GM18951 (cell line): ENCODE data around the gene GATA5.

Experiments used
- POLR2A ChIP-seq: IDR thresholded peaks from 4 replicates; pipeline ENCODE4 v1.6.1; 2011; ENCODE audit warnings: mild to moderate bottlenecking; ENCODE audit not compliant: insufficient read length, insufficient read depth; ENCODE audit errors: extremely low read depth
- in situ Hi-C: fragments of 300-500 bp; cut with MboI; formaldehyde crosslinking; loops from one replicate; pipeline ENCODE4 v1.12.0; 2022; ENCODE audit warnings: low sequenced_read_pairs, mixed read lengths, inconsistent platforms; ENCODE audit not compliant: unreplicated experiment

GATA5 gene

GRCh38 chr20:62441987-62442539 lies 33.7 kb downstream of the GATA5 start:
- TF ChIP-seq POLR2A, result no peak
- in situ Hi-C loops, result no loop called here

GRCh38 chr20:62439218-62439617 lies 36.6 kb downstream of the GATA5 start:
- in situ Hi-C loops, result no loop called here

GRCh38 chr20:62437927-62438326 lies 37.9 kb downstream of the GATA5 start:
- TF ChIP-seq POLR2A, result no peak
- in situ Hi-C loops, result no loop called here

More at GRCh38 chr20:62439218-62439617, 36.6 kb downstream of the GATA5 start:
- no peak for TF ChIP-seq POLR2A

GRCh38 chr20:62437496-62437895 lies 38.3 kb downstream of the GATA5 start:
- no peak for TF ChIP-seq POLR2A
- in situ Hi-C loops, result no loop called here

- in situ Hi-C loops, result no loop called here
These were observed 39.1 kb downstream of the GATA5 start for GRCh38 chr20:62436692-62437091.

GRCh38 chr20:62433658-62434497 lies 41.9 kb downstream of the GATA5 start:
- TF ChIP-seq POLR2A, result no peak
- in situ Hi-C loops, result no loop called here

More at GRCh38 chr20:62436692-62437091, 39.1 kb downstream of the GATA5 start:
- TF ChIP-seq POLR2A, result no peak

- no peak for TF ChIP-seq POLR2A
These were observed 44.8 kb downstream of the GATA5 start for GRCh38 chr20:62430866-62431447.

GRCh38 chr20:62430311-62430853 lies 45.4 kb downstream of the GATA5 start:
- in situ Hi-C loops, result no loop called here
- TF ChIP-seq POLR2A, result no peak

More at GRCh38 chr20:62430866-62431447, 44.8 kb downstream of the GATA5 start:
- in situ Hi-C loops, result no loop called here

GRCh38 chr20:62429455-62430310 lies 46.1 kb downstream of the GATA5 start:
- TF ChIP-seq POLR2A, result no peak
- in situ Hi-C loops, result no loop called here

GRCh38 chr20:62428396-62429295 lies 47.1 kb downstream of the GATA5 start:
- TF ChIP-seq POLR2A, result no peak
- in situ Hi-C loops, result no loop called here

GRCh38 chr20:62428002-62428372 lies 47.8 kb downstream of the GATA5 start:
- TF ChIP-seq POLR2A, result no peak
- in situ Hi-C loops, result no loop called here
